ENCODE measurements around the gene ZBTB45.
"Not testable (repeated sequence)": the region's sequence is repeated elsewhere in the genome, so short reads cannot be mapped to it uniquely, and the experiment has no call there.

The ZBTB45 gene

GRCh38 chr19:58509731-58510083 lies 9.9 kb downstream of the ZBTB45 start:
- no peak overlapping the region for H3K4me3 ChIP-seq (ENCODE audit: low read depth, low read length)
- TF ChIP-seq CTCF (IDR thresholded peaks at IDR 0.05; ENCODE audit: borderline replicate concordance, insufficient read depth, low read depth, low read length), result no peak

GRCh38 chr19:58507602-58508223 lies 11.9 kb downstream of the ZBTB45 start:
- H3K4me3 ChIP-seq (ENCODE audit: low read depth, low read length), result not testable (repeated sequence)

- no peak overlapping the region for H3K4me3 ChIP-seq (ENCODE audit: low read depth, low read length)
- no peak for TF ChIP-seq CTCF (IDR thresholded peaks at IDR 0.05; ENCODE audit: borderline replicate concordance, insufficient read depth, low read depth, low read length)
These were observed 19.4 kb downstream of the ZBTB45 start for GRCh38 chr19:58500242-58500641.

- TF ChIP-seq CTCF (IDR thresholded peaks at IDR 0.05; ENCODE audit: borderline replicate concordance, insufficient read depth, low read depth, low read length), result 0 out of 2 replicates have a peak, but pooled peaks have one; percentile 15
- H3K4me3 ChIP-seq (ENCODE audit: low read depth, low read length), result peak overlapping the region; percentile 54
These were observed 20.3 kb downstream of the ZBTB45 start for GRCh38 chr19:58499021-58499927.

- peak overlapping the region; percentile 54 for H3K4me3 ChIP-seq (ENCODE audit: low read depth, low read length)
These were observed 21.1 kb downstream of the ZBTB45 start for GRCh38 chr19:58498316-58499020.

GRCh38 chr19:58497634-58498170 lies 21.9 kb downstream of the ZBTB45 start:
- no peak for TF ChIP-seq CTCF (IDR thresholded peaks at IDR 0.05; ENCODE audit: borderline replicate concordance, insufficient read depth, low read depth, low read length)
- no peak overlapping the region for H3K4me3 ChIP-seq (ENCODE audit: low read depth, low read length)

More at GRCh38 chr19:58498316-58499020, 21.1 kb downstream of the ZBTB45 start:
- TF ChIP-seq CTCF (IDR thresholded peaks at IDR 0.05; ENCODE audit: borderline replicate concordance, insufficient read depth, low read depth, low read length), result no peak

- no peak for TF ChIP-seq CTCF (IDR thresholded peaks at IDR 0.05; ENCODE audit: borderline replicate concordance, insufficient read depth, low read depth, low read length)
These were observed 27.3 kb downstream of the ZBTB45 start for GRCh38 chr19:58492265-58492664.

More at GRCh38 chr19:58492265-58492664, 27.3 kb downstream of the ZBTB45 start:
- no peak overlapping the region for H3K4me3 ChIP-seq (ENCODE audit: low read depth, low read length)

Measured in GM12875 (cell line).